ENCODE results near the gene KRT3.

DNA sequence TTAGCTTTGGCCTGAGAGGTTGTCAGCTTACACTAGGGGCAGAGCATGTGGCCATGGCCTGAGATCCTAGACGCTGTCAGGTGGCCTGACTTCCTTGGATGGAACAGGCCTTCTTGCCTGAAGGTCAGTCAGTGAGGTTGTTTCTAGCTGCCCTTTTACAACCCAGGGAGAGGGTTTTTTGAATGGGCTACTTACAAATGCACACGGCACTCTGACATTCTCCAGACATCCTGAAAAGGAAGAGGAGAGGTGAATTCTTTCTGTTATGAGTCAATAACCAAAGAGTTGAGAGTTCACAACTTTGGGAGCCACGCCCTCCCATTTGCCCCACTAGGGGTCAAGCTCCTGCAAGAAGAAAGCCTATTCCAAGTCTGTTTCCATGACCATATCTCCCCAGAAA is 26.6 kb downstream of the KRT3 start:
- TF ChIP-seq, protein P1, sequence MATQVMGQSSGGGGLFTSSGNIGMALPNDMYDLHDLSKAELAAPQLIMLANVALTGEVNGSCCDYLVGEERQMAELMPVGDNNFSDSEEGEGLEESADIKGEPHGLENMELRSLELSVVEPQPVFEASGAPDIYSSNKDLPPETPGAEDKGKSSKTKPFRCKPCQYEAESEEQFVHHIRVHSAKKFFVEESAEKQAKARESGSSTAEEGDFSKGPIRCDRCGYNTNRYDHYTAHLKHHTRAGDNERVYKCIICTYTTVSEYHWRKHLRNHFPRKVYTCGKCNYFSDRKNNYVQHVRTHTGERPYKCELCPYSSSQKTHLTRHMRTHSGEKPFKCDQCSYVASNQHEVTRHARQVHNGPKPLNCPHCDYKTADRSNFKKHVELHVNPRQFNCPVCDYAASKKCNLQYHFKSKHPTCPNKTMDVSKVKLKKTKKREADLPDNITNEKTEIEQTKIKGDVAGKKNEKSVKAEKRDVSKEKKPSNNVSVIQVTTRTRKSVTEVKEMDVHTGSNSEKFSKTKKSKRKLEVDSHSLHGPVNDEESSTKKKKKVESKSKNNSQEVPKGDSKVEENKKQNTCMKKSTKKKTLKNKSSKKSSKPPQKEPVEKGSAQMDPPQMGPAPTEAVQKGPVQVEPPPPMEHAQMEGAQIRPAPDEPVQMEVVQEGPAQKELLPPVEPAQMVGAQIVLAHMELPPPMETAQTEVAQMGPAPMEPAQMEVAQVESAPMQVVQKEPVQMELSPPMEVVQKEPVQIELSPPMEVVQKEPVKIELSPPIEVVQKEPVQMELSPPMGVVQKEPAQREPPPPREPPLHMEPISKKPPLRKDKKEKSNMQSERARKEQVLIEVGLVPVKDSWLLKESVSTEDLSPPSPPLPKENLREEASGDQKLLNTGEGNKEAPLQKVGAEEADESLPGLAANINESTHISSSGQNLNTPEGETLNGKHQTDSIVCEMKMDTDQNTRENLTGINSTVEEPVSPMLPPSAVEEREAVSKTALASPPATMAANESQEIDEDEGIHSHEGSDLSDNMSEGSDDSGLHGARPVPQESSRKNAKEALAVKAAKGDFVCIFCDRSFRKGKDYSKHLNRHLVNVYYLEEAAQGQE (IDR thresholded peaks at IDR 0.05; ENCODE audit: low read depth) = no peak
- no peak for TF ChIP-seq RAD21 (IDR thresholded peaks at IDR 0.05; ENCODE audit: low read depth)
- TF ChIP-seq POLR2A (IDR thresholded peaks at IDR 0.05; ENCODE audit: borderline replicate concordance, extremely low read depth, insufficient read depth, insufficient read length) = no peak
- TF ChIP-seq CTCF (IDR thresholded peaks at IDR 0.05 in 2 of 3, conservative IDR thresholded peaks at IDR 0.05 in 1 of 3; ENCODE audit: borderline replicate concordance in 1 of 3, insufficient read depth in 1 of 3, low read depth in 2 of 3, low read length in 2 of 3) = no peak
- TF ChIP-seq, protein P2, sequence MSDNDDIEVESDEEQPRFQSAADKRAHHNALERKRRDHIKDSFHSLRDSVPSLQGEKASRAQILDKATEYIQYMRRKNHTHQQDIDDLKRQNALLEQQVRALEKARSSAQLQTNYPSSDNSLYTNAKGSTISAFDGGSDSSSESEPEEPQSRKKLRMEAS (IDR thresholded peaks at IDR 0.05) = no peak
- TF ChIP-seq EGR1 (IDR thresholded peaks at IDR 0.05; ENCODE audit: low read depth) = no peak
- no peak for TF ChIP-seq POLR2AphosphoS5 (IDR thresholded peaks at IDR 0.05; ENCODE audit: low read depth, low read length)
- TF ChIP-seq FOSL1 (IDR thresholded peaks at IDR 0.05; ENCODE audit: low read depth) = no peak
- TF ChIP-seq YY1 (IDR thresholded peaks at IDR 0.05; ENCODE audit: extremely low read depth, insufficient replicate concordance, low read depth, low read length) = no peak
- no peak for TF ChIP-seq EZH2 (IDR thresholded peaks at IDR 0.05)
- no peak for TF ChIP-seq JUND (IDR thresholded peaks at IDR 0.05)
- no peak for TF ChIP-seq CEBPB (IDR thresholded peaks at IDR 0.05; ENCODE audit: low read depth)

All from HCT116 (cell line).